GM21423 (cell line): Measurements from ENCODE around the gene HOXD3.

Experiments
- ATAC-seq: cut with Tn5 transposase; IDR thresholded peaks from one replicate; pipeline ENCODE4 v1.9.1; 2021; ENCODE audit warnings: mild to moderate bottlenecking, moderate library complexity; ENCODE audit not compliant: unreplicated experiment

The HOXD3 gene

DNA sequence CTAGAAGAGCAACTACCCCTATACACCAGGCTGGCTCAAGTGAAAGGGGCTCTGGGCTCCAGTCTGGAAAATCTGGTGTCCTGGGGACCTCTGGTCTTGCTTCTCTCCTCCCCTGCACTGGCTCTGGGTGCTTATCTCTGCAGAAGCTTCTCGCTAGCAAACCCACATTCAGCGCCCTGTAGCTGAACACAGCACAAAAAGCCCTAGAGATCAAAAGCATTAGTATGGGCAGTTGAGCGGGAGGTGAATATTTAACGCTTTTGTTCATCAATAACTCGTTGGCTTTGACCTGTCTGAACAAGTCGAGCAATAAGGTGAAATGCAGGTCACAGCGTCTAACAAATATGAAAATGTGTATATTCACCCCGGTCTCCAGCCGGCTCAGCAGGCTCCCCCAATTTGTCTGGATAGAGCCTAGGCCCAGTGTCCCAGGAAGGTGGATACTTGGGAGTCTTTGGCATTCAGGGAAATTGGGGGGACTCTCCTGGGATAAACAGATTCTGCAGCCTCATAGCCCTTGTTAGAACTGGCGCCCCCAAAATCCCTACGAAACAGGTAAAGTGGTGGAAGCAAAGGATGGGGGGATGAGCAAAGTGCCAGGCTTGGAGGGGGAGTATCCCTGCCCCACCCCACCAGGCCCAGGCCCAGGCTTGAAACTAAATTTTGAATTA lies 8.2 kb upstream of the HOXD3 start:
- no peak for ATAC-seq

GRCh38 chr2:176149481-176149938 lies 7.6 kb upstream of the HOXD3 start:
- no peak for ATAC-seq

DNA sequence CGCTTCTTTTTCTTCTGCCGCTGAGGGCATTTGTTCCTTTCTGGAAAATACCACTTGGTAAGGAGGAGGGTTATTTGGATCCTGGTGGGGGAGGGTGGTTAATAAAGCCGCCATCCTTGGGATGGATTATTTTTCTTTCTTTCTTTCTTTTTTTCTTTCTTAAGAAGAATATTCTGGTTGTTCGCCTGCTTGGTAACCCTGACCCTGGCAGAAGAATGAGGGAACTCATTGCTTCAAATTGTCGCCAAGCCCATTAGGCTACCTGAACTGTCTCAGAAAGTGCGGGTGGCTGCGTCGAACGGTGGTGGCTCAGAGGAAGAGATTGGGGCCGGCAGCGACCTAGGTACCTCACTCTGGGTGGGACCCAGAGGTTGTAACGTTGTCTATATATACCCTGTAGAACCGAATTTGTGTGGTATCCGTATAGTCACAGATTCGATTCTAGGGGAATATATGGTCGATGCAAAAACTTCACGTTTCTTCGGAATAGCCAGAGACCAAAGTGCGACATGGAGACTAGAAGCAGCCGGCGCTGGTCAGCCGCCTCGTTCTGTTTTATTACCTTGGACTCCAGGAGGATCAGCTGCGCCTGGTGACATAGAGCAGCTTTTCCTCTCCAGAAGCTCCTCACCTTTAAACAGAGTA lies 7.0 kb upstream of the HOXD3 start:
- no peak for ATAC-seq

- ATAC-seq: no peak
Observed at GRCh38 chr2:176150584-176151441, 6.3 kb upstream of the HOXD3 start.

- ATAC-seq: no peak
Observed at GRCh38 chr2:176151442-176152287, 5.4 kb upstream of the HOXD3 start, which contains the start of gene HOXD4. HOXD4 (plus strand) TSS chr2:176151550; CDS start chr2:176151634, 84 bp downstream.

DNA sequence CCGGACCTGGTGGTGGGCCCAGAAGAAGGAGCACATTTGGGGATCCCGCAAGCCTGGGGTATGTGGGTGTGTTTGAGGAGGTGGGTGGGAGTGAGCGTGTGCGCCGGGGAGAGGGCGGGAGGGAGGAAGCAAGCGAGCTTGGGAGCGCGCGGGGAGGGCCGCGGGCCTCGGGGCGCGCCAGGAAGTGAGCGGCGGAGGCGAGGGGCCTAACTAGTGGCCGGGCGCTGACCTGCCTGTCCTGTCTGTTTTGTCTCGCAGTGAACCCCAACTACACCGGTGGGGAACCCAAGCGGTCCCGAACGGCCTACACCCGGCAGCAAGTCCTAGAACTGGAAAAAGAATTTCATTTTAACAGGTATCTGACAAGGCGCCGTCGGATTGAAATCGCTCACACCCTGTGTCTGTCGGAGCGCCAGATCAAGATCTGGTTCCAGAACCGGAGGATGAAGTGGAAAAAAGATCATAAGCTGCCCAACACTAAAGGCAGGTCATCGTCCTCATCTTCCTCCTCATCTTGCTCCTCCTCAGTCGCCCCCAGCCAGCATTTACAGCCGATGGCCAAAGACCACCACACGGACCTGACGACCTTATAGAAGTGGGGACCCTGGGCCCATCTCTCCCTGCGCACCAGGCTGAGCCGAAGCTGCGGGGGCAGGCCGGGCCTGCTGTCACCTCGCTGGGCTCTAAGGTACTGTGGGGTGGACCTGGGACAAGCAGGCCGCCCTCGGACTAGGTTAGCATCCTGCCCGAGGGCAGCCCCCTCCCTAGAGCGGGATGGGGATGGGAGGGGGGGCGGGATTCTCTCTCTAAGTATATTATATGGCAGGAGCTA lies 4.5 kb upstream of the HOXD3 start:
- no peak for ATAC-seq

DNA sequence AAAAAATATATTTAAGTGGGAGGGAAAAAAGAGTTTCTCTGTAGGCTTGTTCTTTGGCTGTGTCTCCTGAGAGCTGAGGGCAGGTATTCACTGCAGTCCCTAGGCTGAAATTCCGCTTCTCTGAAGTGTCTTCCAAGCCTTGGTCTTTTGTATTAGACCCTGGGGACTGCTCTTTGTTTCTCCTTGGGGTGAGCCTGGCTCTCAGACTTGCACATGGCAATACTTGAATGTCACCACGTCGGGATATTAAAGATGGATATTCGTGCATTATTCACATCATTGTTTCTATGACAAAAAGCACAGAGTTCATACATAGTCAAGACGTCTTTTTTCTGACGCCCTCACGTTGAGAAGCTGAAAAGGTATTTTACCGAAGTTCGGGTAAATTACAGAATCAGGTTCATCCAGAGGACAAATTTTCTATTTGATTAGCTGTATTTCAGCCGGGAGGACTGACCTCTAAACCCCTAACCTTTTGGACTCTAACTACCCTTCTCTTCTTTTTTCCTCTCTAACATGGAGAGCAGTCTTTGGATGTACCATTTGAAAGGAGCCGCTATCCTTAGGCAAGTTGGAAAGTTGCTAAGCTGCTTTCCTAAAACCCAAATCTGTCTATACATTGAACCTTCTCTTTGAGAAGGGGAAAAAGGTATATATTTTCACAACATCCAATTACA lies 2.4 kb upstream of the HOXD3 start:
- ATAC-seq: no peak

GRCh38 chr2:176155356-176156044 lies 1.6 kb upstream of the HOXD3 start:
- ATAC-seq: no peak

DNA sequence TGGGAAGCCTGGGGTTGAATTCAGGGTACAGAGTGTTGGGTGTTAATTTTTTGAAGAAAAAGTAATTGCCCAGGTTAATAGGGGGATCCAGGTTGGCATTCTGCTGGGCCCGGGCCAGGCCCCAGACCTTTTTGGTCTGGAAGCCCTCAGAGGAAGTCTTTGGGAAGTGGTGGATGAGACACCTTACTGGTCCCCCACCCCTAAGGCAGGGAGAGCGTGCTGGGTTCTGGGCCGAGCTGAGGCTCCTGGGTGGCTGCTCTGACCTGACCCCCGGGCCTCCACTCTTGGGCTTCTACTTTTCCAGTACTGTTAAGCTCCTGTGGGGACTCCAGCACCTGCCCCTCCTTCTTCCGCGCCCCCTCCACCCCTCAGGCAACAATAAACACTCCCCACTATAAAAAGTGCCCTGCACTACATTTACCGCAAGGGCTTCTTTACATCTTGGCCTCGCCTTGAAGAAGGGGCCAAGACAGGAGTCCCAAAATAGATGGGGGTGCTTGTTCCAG lies 753 bp upstream of the HOXD3 start:
- ATAC-seq: no peak

- no peak for ATAC-seq
Observed at GRCh38 chr2:176157499-176158185, 535 bp downstream of the HOXD3 start.

DNA sequence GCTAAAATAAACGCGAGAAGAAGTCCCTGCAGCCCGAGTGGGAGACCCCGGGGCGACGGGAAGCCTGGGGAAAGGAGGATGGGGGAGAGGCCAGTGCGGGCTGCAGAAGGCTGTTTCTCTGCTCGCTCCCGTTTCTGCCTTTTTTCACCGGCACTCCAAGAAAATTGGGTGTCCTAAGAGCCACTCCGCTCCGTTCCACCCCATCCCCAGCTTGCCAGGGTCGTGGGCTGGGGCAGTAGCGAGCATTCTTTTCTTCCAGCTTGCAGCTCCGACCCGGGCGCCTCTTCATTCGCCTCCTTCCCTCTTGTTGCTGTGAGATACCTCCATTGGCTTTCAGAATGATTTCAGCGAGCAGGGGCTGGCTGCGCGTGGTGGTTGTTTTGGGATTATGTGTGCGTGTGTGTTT lies 1.1 kb downstream of the HOXD3 start:
- no peak for ATAC-seq

- ATAC-seq: no peak
Observed at GRCh38 chr2:176158855-176159662, 2.0 kb downstream of the HOXD3 start.

DNA sequence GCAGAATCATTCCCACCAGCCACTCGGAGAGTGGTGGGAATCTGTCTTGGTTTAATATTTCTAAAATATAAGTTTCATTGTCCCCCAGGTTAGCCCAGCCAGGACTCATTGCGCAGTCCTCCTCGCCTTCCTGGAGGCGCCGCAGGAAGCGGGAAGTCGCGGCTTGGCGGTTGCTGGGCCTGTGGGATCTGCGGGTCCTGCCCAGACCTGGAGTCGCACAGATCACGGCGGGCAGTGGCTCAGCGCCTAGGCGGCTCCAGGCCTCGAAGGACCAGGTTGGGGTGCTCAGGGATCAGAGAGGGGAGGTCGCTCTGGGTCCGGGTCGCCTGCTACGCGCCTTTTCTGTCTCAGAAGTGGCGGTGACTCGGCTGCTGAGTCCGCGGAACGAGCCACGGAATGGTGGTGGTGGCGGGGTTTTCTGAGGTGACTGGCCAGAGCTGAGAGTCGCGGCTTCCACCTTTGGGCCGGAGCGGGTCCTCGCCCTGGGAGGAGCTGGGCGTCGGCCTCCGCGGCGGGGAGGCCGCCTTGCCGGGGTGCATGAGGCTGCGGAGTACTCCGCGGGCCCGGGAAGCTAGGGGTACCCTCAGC lies 2.6 kb downstream of the HOXD3 start:
- ATAC-seq: no peak

DNA sequence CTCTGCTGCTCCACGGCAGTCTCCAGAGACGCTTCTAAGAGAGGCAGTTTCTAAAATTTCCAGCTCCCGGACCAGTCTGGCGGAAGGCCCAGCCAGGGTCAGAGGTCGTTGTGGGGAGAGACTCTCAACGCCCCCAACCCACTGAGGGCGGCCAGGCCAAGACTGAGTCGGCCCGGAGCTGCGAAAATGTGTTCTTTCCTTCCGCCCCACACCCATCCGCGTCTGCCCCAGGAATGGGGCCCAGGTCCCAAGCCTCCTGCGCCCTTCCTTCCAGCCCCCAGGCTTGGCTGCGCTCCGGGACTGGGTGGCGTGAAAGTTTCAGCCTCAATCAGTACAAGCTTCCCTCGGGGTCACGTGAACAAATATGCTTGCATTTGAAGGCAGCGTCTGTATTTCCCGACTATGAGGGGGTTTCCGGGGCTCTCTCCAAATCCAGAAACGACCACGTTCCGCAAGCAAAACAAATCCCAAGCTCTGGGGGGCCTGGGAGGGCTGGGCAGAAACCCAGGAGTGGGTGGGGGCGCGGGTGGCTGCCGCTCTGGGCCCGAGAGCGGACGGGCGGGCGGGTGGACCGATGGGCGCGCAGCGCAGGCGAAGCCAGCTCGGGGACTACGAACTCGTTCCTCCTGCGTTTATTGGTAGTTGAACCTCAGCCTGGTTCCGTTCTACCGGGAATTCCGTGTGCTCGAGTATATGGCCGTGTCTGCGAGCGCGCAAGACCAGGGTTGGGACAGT lies 3.3 kb downstream of the HOXD3 start:
- no peak for ATAC-seq

GRCh38 chr2:176160986-176161824 lies 4.1 kb downstream of the HOXD3 start:
- ATAC-seq: no peak
